ENCODE measurements around the gene CCDC167. TPM values are rescaled to one million over a fixed set of nuclear protein-coding genes. Genes with fewer than 3 reads are reported as not detected.

Gene CCDC167
- total RNA-seq, 1 donor: 12.5 TPM

DNA sequence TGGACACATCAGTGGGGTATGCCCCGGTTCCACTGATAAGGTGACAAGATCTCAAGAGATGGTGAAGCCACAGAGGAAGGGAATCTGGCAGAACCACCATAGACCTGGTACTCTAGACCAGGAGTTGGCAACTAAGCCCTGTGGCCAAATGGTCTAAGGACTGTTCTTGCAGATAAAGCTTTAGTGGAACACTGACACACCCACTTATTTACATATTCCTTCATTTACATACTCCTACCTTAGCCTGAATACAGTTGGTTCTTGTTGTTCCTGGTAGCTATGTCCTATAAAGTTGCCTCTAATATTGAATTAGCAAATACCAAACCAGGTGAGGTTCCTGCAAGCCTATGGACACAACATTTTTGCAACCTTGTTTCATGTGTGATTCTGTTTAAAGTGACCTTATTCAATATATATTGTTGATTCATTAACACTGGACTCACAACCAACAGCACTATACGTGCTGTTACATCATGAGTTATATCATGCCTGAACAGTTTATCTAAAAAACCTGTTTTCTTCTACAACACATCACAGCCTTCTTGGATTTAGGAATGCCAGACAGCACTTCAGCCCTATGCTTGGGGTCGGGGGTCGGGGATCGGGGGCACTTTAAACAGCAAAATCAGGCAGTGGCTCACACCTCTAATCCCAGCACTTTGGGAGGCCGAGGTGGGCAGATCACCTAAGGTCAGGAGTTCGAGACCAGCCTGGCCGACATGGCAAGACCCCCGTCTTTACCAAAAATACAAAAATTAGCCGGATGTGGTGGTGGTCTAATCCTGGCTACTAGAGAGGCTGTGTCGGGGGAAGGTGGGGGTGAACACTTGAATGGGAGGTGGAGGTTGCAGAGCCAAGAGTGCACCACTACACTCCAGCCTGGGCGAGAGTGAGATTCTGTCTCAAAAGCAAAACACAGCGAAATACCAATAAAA is 2.5 kb downstream of the CCDC167 start:
- no peak overlapping the region for H3K4me3 ChIP-seq (ENCODE audit: low read depth, low read length)
- TF ChIP-seq, protein P1, sequence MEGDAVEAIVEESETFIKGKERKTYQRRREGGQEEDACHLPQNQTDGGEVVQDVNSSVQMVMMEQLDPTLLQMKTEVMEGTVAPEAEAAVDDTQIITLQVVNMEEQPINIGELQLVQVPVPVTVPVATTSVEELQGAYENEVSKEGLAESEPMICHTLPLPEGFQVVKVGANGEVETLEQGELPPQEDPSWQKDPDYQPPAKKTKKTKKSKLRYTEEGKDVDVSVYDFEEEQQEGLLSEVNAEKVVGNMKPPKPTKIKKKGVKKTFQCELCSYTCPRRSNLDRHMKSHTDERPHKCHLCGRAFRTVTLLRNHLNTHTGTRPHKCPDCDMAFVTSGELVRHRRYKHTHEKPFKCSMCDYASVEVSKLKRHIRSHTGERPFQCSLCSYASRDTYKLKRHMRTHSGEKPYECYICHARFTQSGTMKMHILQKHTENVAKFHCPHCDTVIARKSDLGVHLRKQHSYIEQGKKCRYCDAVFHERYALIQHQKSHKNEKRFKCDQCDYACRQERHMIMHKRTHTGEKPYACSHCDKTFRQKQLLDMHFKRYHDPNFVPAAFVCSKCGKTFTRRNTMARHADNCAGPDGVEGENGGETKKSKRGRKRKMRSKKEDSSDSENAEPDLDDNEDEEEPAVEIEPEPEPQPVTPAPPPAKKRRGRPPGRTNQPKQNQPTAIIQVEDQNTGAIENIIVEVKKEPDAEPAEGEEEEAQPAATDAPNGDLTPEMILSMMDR (IDR thresholded peaks at IDR 0.05; ENCODE audit: insufficient read depth, low read depth, low read length): no peak
- no peak for DNase-seq (ENCODE audit: low read depth)

DNA sequence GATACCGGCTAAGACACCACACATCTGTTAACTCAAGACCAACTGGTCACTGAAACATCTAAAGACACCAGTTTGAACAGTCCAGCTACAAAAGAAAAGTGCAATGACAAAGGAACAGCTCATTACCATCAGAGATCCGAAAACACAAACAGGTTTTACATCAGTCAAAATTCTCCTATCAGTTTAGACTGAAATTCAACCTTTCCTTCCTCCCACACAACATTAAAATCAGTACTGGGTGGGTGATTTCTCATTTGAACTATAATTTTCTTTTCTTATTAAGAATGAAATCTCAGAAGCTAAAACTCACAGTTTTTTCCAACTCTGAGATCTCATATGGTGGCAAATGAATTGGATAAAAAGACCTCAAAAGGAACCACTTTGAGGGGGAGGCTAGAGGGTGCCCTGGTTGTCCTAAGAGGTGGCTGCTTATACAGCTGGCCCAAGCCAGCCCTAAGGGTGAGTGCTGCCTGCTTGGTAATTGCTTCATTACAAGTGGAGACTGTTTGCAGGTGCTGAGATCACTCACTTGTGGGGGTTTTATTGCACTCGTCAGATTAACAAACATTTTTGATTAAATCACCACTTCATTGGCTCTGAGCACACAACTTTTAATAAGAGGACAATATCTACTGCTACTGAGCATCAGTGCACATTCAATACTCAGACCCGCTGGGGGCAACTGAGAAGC is 4.3 kb downstream of the CCDC167 start:
- H3K4me3 ChIP-seq (ENCODE audit: low read depth, low read length): no peak overlapping the region
- no peak for DNase-seq (ENCODE audit: low read depth)
- TF ChIP-seq, protein P1 (IDR thresholded peaks at IDR 0.05; ENCODE audit: insufficient read depth, low read depth, low read length): no peak

DNA sequence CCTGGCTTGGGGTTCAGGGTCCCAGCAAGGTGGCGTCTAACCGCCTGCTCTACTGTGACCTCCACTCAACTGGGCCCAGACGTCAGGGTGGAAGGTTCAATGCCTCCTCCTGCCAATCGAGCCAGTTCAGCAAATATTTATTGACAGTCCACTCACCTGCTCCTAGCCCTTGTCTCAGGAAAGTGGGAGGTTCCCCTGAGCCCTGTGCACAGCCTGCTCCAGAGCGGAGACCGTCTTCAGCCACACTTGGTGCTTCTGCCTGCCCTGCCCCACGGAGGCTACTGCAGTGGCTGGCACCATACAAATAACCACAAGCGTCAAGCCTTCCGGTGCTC is 6.1 kb downstream of the CCDC167 start:
- TF ChIP-seq, protein P1 (IDR thresholded peaks at IDR 0.05; ENCODE audit: insufficient read depth, low read depth, low read length): no peak
- DNase-seq (ENCODE audit: low read depth): no peak
- H3K4me3 ChIP-seq (ENCODE audit: low read depth, low read length): no peak overlapping the region

DNA sequence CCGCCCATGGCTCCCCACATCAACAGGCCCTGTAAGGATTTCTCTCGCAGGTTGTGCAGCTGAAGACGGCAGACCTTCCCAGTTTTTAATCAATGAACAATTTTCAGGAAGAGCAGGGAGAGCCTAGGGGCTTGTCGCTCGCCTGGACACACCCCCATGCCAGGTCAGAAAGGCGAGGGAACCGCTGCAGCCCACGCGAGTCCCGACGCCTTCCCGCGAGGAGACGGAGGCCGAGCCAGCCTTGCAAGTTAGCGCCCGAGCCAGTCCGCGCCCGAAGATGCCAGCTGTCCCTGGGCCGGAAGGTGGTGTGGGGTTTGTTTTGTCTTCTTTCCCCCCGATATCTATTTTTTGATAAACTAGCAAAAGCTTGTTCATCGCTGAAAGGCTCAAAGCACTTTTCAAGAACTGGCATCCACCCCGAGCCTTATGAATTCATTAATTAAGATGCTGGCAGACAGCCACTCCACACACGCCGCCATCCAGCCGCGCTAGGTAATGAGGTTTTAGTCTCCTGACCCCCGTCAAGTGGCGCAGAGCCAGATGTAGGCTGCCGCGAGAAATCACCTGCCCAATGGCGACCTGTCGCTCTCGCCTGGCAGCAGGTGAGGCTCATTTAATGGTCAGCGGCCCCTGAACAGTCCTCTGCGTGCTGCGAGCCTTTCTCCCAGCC is 6.6 kb downstream of the CCDC167 start:
- no peak overlapping the region for H3K4me3 ChIP-seq (ENCODE audit: low read depth, low read length)
- no peak for DNase-seq (ENCODE audit: low read depth)
- TF ChIP-seq, protein P1 (IDR thresholded peaks at IDR 0.05; ENCODE audit: insufficient read depth, low read depth, low read length): no peak

DNA sequence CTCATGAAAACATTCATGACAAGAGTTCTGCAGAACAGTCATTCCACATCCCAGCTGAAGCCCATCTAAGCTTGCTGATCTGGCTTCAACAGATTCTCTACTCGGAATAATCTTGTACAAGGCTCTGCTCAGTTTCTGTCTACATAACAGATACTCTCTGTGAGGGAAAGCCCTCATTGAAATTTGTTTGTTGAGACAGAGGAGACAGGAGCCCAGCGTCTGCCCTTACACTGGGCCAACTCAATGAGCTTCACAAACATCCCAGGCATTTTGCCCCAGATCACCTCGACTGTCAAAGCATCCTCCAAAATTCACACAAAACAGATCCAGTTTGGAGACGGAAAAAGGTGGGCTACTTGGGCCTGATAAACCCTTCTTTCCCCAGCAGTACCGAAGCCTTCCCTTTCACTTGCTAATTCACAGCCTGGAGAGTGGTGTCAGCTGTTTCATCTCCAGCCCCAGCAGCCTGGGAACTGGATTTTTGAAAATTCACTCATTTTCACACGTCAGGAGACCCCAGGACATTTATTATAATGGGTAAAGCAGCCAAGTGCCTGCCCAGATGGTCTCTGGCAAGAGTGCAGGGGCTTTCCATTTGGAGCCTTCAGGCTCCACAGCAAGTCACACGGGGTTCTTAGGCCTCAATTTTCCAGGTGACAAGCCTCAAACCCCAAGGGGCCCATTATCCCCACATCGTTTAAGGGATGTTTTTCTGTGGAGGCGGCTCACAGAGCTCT is 7.3 kb downstream of the CCDC167 start:
- TF ChIP-seq, protein P1 (IDR thresholded peaks at IDR 0.05; ENCODE audit: insufficient read depth, low read depth, low read length): no peak
- H3K4me3 ChIP-seq (ENCODE audit: low read depth, low read length): no peak overlapping the region
- DNase-seq (ENCODE audit: low read depth): no peak

DNA sequence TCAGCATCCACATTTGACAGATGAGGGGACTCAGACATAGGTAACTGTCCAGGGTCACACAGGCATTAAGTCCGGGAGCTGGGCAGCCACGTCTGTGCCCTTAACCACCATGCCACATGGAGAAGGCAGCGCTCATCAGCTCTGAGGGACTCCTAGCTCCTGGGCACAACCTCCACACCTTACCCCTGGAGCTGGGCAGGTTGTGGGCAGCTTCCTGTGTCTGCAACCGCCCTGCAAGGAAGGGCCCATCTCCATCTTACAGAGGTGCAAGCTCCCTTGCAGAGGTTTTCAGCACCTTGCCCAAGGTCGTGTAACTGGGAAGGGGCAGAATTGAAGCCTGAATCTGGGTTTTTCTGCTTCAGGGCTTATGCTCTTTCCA is 7.9 kb downstream of the CCDC167 start:
- TF ChIP-seq, protein P1 (IDR thresholded peaks at IDR 0.05; ENCODE audit: insufficient read depth, low read depth, low read length): no peak
- no peak for DNase-seq (ENCODE audit: low read depth)
- no peak overlapping the region for H3K4me3 ChIP-seq (ENCODE audit: low read depth, low read length)
